ENCODE results near the gene NUP62.

- TF ChIP-seq EZH2 (IDR thresholded peaks at IDR 0.05; ENCODE audit: insufficient read depth, poor library complexity, severe bottlenecking): no peak
- TF ChIP-seq EZH2phosphoT487 (IDR thresholded peaks at IDR 0.05; ENCODE audit: insufficient read depth, low read depth): no peak
These were observed 49.0 kb downstream of the NUP62 start for GRCh38 chr19:49880162-49880869.

All from GM23248 (cell line).